HepG2 (cell line): ENCODE measurements around the gene BOLA3. TPM values are rescaled to one million over a fixed set of nuclear protein-coding genes. Genes with fewer than 3 reads are reported as not detected.

Experiments used
- ATM ChIP-seq: fragments of 450-650 bp; IDR thresholded peaks from 2 replicates; pipeline ENCODE4 v1.7.1; 2017; ENCODE audit warnings: mild to moderate bottlenecking, borderline replicate concordance
- CBFB ChIP-seq: sonication (generic); formaldehyde crosslinking; IDR thresholded peaks from 2 replicates; pipeline ENCODE4 v1.4.0; 2020; ENCODE audit warnings: missing genetic modification reagents
- DNMT1 ChIP-seq: sonication (generic); formaldehyde crosslinking; IDR thresholded peaks from 2 replicates; pipeline ENCODE4 v1.5.1; 2020; ENCODE audit warnings: mild to moderate bottlenecking, missing genetic modification reagents
- HMGXB4 ChIP-seq, 2 experiments: sonication (generic) in 1 of 2; formaldehyde crosslinking in 1 of 2; IDR thresholded peaks; 2 replicates each; pipeline versions ENCODE4 v1.4.0 to v1.6.1; 2018 to 2020; ENCODE audit warnings: missing genetic modification reagents in 2 of 2, borderline replicate concordance in 1 of 2, low read depth in 1 of 2, mild to moderate bottlenecking in 1 of 2, missing biosample characterization in 1 of 2
- HNF1B ChIP-seq: sonication (generic); formaldehyde crosslinking; IDR thresholded peaks from 2 replicates; pipeline ENCODE4 v1.5.1; 2020; ENCODE audit warnings: mild to moderate bottlenecking, moderate library complexity, missing genetic modification reagents
- JUND ChIP-seq: sonication (generic); formaldehyde crosslinking; IDR thresholded peaks from 2 replicates; pipeline ENCODE4 v1.8.0; 2022; ENCODE audit warnings: mild to moderate bottlenecking, missing genetic modification reagents
- MED1 ChIP-seq: sonication (generic); formaldehyde crosslinking; IDR thresholded peaks from 2 replicates; pipeline ENCODE4 v1.4.0; 2020; ENCODE audit warnings: missing genetic modification reagents
- MXD1 ChIP-seq: sonication (generic); formaldehyde crosslinking; IDR thresholded peaks from 2 replicates; pipeline ENCODE4 v1.4.0; 2020; ENCODE audit warnings: mild to moderate bottlenecking, missing genetic modification reagents
- MXI1 ChIP-seq: IDR thresholded peaks from 3 replicates; pipeline ENCODE4 v1.6.1; 2012; ENCODE audit warnings: low read depth, low read length, inconsistent platforms, borderline replicate concordance
- PBX2 ChIP-seq: IDR thresholded peaks from 2 replicates; pipeline ENCODE4 v1.6.1; 2016; ENCODE audit warnings: control low read depth
- PRMT3 ChIP-seq: sonication (generic); formaldehyde crosslinking; IDR thresholded peaks from 2 replicates; pipeline ENCODE4 v1.8.1; 2022; ENCODE audit warnings: low read depth, mild to moderate bottlenecking, moderate library complexity, missing genetic modification reagents, borderline replicate concordance
- REST ChIP-seq, 2 experiments: IDR thresholded peaks; 2 replicates each; pipeline ENCODE4 v1.6.1; 2011 to 2012; ENCODE audit warnings: low read length in 2 of 2, borderline replicate concordance in 1 of 2, low read depth in 1 of 2, mild to moderate bottlenecking in 1 of 2, moderate library complexity in 1 of 2
- RFX3 ChIP-seq: IDR thresholded peaks from 2 replicates; pipeline ENCODE4 v1.6.1; 2016; ENCODE audit warnings: missing biosample characterization, missing genetic modification reagents
- RORA ChIP-seq: sonication (generic); formaldehyde crosslinking; IDR thresholded peaks from 2 replicates; pipeline ENCODE4 v1.5.0; 2020; ENCODE audit warnings: mild to moderate bottlenecking, missing genetic modification reagents, moderate library complexity
- SMARCC2 ChIP-seq: fragments of 450-650 bp; IDR thresholded peaks from 2 replicates; pipeline ENCODE4 v1.6.1; 2017; ENCODE audit warnings: antibody characterized with exemption, mild to moderate bottlenecking
- SNAPC5 ChIP-seq: sonication (generic); formaldehyde crosslinking; IDR thresholded peaks from 2 replicates; pipeline ENCODE4 v1.8.1; 2023; ENCODE audit warnings: mild to moderate bottlenecking, missing genetic modification reagents, borderline replicate concordance
- THYN1 ChIP-seq: sonication (generic); formaldehyde crosslinking; IDR thresholded peaks from 2 replicates; pipeline ENCODE4 v1.8.1; 2023; ENCODE audit warnings: low read depth, mild to moderate bottlenecking, moderate library complexity, missing genetic modification reagents, borderline replicate concordance
- ZNF3 ChIP-seq: IDR thresholded peaks from 2 replicates; pipeline ENCODE4 v1.7.0; 2017; ENCODE audit warnings: inconsistent platforms
- ZNF580 ChIP-seq: IDR thresholded peaks from 2 replicates; pipeline ENCODE4 v1.6.1; 2016; ENCODE audit warnings: low read depth, borderline replicate concordance
- polyA plus RNA-seq, 8 experiments: library from polyadenylated mRNA; depleted of rRNA in 3 of 8; stranded (reverse) in 7 of 8; unstranded in 1 of 8; fragments of >200 nt; fragmentation: Illumina TruSeq in 4 of 8; extraction: Trizol in 4 of 8; gene quantifications; 2 replicates each; pipeline versions ENCODE4 v1.2.1 to v1.2.3, GENCODE V29; 2011 to 2016; ENCODE audit warnings: low read depth in 4 of 8, missing spikeins in 1 of 8, mixed read lengths in 1 of 8; ENCODE audit not compliant: insufficient read depth in 1 of 8
- total RNA-seq, 5 experiments: library from RNA; depleted of rRNA; stranded (reverse); fragments of >200 nt; fragmentation: Illumina TruSeq; extraction: Trizol; gene quantifications; 2 replicates each; pipeline ENCODE4 v1.2.3, GENCODE V29; 2016; ENCODE audit warnings: low read depth in 1 of 5

The BOLA3 gene
- total and polyA plus RNA-seq, 2 of the 13 experiments (the other 11 are each of a cell fraction or from before 2014, with no cell fraction given): 89.7 to 170 TPM

GRCh38 chr2:74147727-74148456 is at the start of gene BOLA3 (continued):
- TF ChIP-seq MXI1 (peak; percentile 90; the same call in 2 of the 3 replicates), DNMT1 (CRISPR knock-in tag) (peak; percentile 97), PRMT3 (CRISPR knock-in tag) (0 out of 2 replicates have a peak, but pooled peaks have one; percentile 80), MED1 (CRISPR knock-in tag) (peak; percentile 77), SMARCC2 (no peak), HNF1B (CRISPR knock-in tag) (peak; percentile 69; the same call in 1 of the 2 replicates), ZNF580 (CRISPR knock-in tag) (peak; percentile 35; the same call in 1 of the 2 replicates), ATM (no peak), PBX2 (CRISPR knock-in tag) (no peak), RFX3 (CRISPR knock-in tag) (no peak), SNAPC5 (CRISPR knock-in tag) (peak; percentile 66; the same call in 1 of the 2 replicates), MXD1 (peak; percentile 91), THYN1 (CRISPR knock-in tag) (peak; percentile 32; the same call in 1 of the 2 replicates), ZNF3 (CRISPR knock-in tag) (no peak), HMGXB4 (CRISPR knock-in tag; IDR thresholded peaks at IDR 0.05; ENCODE audit: borderline replicate concordance in 1 of 2, low read depth in 1 of 2) (peak; percentile 86 to 98), REST (IDR thresholded peaks at IDR 0.05; ENCODE audit: borderline replicate concordance in 1 of 2, low read depth in 1 of 2, low read length in 2 of 2) (peak in 1 of 2 experiments; percentile 62; a peak in 1 of 4 replicates), CBFB (CRISPR knock-in tag) (peak; percentile 74), RORA (CRISPR knock-in tag) (no peak), JUND (no peak; the same call in 1 of the 2 replicates)
